NCI-H1694 (cell line): ENCODE data around the gene LRIT2.

Experiments used
- DNase-seq: peaks from one replicate; lab custom pipeline; 2025; lab: John Stamatoyannopoulos, UW

The LRIT2 gene

DNA sequence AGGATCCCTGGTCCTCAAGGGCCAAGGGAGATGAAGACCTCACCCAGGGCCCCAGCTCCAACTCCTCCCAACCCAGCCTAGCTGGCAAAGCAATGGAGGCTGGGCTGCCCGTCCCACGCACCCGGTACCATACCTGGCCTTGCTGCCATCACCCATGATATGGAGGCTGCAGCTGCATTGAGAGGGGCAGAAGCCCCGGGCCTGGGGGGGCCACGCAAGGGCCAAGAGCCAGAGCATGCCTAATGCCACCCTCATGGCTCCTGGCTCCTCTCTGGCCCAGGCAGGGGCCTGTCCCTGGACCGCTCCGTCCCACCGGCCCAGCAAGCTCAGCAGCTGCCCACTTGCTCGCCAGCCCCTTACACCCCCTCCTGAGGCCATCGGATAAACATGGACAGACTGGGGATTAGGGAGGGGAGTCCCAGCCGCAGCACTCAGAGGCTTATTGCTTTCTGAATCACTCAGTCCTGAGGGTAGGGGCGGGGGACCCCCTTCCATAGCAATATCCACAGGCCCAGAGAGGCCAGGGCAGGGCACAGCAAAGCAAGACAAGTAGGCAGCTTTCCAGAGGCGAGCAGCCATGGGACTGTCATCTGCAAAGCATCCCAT, 15.9 kb upstream of the LRIT2 start, which contains the start of gene LRIT1:
Gene LRIT1, minus strand, starts transcription at position 362 of the 606 bp plus-strand sequence. Its CDS starts 107 bp downstream, at position 255.
- no peak for DNase-seq

DNA sequence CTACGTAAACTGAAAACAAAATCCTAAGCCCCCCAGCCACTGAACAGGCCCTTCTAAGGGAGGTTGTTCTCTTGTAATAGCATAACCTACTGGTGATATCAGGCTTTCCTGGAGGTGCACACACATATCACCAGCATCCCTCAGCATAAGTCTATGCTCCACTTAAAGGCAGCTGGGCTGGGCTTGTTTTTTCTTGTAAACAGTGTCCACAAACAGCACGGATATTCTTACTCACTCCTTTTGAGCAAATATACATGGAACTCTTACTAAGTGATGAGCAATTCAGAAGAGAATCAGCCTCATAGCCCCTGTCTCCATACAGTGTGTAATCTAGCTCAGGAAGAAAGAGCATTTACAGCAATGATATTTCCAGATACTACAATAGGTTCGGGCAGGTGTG, 13.6 kb upstream of the LRIT2 start:
- DNase-seq, result no peak

DNA sequence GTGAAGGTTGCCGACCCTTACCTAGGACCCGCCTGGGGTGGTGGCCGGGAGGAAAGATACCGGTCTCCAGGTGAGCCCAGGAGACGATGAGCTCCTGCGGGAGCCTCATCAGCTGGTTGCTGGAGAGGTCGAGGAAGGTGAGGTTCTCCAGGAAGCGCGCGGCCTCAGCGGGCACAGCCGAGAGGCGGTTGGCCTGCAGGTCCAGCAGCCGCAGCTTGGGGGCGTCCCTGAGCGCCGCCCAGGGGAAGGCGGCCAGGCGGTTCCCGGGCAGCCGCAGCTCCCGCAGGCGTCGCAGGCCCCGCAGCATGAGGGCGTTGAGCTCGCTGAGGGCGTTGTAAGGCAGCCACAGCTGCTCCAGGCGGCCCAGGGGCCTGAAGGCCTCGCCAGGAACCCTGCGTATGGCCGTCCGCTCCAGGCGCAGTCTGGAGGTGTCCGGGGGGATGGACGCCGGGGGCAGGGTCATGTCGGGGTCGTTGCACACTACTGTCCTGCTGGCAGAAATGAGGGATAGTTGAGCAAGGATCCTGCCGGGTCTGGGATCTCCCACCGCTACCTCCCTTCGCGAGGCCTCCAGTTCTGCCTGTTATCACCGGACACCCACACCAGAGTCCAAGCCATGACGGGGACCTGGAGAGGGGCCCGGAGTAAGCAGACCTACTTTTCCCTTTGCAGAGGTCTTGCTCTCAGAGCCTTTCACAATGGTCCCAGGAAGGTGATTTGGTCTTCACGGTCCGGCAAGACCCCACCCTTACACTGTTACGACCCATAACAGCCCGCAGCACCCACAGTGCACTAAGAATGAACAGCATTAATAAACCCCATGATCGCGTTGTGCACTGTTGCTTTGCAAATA, 12.1 kb upstream of the LRIT2 start:
- no peak for DNase-seq

DNA sequence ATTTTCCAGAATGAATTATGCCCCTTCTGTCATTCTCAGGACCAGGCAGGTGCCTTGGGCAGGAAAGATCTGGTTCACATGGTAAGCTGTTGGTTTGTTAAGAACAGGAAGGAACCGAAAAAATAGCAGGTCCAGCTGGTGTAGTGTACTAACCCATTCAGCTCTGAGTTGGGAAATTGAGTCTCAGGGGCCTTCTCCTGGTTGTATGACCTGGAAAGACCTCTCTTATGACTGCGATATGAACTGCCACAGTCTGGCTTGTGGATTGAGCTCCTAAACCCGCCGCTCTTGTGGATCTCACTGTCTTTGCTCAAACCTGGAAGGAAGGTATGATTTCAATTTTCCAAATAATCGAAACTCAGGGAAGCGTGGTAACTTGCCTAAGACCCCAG, 11.5 kb upstream of the LRIT2 start:
- DNase-seq, result no peak

DNA sequence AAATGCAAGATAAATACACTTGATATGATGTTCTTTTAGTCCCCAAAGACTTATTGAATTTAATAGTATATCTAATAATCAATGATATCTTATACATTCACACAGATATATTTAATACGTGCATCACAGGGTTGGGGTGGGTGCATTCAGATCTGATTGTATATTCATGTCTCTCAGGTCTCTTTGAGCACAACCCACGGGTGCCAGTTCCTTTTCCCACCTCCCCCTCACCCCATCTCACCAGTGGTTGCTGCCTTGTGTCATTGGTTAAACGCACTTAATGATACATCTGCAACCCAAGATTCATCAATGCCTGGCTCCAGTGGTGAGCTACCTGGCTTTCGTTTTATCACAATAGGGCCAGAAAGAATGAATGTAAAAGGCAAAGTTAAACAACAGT, 9.8 kb upstream of the LRIT2 start:
- no peak for DNase-seq

DNA sequence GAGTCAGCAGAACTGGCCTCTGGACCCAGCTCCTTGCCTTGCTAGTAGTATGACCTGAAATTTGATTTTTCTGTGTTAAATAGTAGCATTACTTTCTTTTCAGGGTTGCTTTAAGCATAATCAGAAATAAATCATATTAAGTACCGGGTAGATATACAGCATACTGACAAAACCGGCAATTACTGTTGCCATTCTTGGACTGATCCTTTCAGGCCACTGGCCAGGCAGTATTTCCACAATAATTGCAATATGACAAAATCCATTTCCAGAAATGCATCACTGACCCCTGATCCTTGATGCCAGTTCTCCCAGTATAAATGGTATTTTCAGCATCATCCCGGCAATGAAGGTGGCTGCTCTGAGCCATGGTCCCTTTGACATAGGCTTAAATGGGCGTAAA, 9.1 kb upstream of the LRIT2 start:
- no peak for DNase-seq

DNA sequence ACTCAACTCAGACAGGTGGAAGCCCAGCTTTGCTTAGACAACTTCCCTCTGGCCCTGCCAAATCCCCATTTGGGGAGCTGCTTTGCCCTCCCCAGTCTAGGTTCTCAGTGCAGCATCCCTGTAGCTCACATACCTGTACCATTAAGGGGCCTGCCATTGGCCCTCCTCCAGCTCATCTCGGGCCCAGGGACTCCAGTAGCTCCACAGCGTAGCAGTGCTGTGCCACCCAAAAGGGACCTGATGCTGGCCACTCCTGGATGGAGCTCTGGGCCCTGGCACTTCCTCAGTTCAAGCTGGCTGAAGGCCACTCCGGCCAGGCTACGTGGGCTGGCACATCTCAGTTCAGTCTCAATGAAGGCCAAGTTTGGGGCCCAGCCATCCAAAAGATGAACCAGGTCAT, 8.6 kb upstream of the LRIT2 start:
- DNase-seq, result no peak

DNA sequence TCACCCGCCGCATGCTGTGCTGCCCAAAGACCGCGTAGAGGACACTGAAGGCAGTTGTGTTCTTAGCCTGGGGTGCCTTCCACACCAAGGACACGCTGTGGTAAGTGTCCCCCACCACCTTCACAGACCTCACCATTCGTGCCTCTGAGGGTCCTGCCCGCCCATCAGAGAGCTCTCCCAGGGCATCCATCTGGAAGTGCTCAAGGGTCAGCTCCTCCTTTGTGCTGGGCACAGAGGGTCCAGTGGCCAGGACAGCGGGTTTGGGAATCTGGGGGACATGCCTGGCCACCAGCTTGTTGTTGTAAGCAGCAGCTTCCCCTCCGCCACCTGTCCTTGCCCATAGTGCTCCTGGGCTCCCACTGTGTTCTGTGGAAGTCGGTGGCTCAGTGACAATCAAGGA, 7.0 kb upstream of the LRIT2 start:
- DNase-seq, result no peak

DNA sequence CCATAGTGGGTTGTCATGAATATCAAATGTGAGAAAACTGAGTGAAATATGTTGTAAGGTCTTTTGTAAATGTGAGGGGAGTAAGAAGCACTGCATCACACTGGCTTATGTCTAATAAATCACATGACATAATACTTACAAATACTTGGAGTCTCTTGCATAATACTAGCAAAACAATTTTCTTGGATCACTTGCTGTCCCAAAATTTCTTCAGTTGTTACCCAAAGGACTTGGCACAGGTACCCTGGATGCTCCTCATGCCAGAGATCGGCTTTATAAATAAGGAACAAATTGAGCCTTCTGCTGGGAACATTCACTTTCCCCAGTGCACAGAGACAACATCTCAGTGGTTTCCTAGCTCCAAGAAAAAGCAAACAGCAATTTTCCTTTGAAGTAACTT, 5.0 kb upstream of the LRIT2 start:
- no peak for DNase-seq

DNA sequence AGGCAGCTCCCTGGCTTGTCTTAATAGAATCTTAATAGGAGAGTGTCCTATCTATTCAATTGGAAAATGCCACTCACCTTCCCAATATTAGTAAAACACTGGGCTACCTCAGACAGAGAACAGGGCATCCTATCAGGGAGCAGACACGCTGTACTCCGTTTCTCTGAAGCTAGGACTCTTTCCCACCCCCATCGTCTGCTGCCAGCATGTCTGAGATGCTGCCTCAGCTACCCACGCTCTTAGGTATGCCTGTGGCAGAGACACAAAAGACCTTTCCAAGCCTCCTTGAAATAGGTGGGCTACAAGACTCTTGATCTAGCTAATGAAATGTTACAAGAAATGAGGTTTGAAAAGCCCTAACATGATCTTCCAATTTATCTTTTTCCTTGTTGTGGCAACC, 2.5 kb upstream of the LRIT2 start:
- DNase-seq, result no peak

DNA sequence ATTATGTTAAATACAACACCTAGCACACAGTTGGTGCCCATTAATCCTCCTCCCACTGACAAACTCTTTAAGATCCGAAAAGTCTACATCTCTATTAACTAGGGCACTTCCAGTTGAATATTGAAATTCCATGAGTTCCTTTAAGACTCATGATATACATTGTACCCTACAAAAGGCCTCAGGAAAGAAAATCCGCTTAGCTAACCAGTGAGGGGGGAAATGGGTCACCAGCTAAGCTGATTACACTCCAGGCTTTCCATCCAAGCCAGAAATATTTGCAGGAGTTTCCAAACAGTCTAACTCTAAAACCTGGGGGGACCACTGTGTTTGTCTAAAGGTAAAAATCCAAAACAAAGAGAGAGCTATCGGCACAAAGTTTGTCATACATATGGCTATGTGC, 1.3 kb upstream of the LRIT2 start:
- DNase-seq, result no peak

DNA sequence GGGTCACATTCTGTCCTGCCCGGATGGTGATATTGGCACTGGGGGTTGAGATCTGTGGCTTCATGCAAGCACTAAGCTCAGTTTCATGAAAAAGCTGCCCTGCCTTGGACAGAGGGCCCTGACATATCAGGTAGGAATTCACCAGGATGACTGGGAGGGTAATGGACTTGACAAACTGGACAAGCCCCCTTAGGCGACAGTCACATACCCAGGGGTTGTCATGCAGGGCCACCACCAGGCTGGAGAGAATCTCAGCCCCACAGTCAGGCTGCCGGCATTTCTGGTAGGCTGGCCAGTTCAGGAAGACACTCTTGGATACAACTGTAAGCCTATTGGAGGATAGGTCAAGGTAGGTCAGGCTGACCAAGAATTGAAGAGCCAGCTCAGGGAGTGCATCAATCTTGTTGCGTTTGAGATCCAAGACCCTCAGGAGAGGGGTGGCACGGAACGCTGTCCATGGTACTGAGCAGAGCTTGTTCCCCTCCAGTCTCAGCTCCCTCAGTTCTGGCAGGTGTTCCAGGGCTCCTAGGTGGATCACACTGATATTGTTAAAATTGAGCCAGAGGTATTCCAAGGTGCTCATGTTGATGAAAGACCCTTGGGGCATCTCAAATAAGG, 824 bp downstream of the LRIT2 start:
- no peak for DNase-seq

DNA sequence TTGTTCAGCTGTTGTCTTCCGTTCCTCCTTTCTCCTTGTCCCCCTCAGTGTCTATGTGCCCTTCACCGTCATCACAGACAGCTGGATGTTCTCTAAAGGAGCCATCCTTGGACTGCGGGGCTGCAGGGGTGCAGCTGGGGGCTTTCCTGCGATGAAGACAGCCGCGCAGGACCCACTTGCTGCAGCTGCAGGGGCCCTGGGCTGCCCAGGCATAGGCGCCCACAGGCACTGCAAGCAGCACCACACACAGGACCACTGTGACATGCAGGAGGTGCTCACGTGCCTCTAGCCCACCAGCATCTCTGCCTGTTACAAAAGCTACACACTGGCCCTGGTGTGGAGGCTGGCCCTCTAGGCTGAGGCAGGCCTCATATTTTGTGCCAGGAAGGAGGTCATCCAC, 3.4 kb downstream of the LRIT2 start:
- DNase-seq, result no peak

DNA sequence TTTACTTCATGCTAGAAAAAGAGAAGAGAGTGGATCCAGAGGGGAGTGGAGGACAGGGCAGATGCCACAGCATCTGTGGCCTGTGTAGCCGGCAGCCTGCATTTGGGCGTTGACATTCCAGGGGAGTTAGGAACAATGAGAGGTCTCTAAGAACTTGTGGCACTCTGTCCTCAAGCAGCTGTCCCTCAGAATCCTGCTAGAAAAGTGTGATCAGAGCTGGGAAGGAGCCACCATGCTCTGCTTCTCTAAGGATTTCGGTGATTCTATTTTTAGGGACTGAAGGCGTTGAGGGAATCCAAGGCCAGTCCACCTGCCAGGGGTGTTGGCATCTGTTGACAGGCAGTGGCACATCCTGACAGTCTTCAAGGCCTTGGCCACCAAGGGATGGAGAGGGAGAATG, 7.6 kb downstream of the LRIT2 start:
- DNase-seq, result no peak

DNA sequence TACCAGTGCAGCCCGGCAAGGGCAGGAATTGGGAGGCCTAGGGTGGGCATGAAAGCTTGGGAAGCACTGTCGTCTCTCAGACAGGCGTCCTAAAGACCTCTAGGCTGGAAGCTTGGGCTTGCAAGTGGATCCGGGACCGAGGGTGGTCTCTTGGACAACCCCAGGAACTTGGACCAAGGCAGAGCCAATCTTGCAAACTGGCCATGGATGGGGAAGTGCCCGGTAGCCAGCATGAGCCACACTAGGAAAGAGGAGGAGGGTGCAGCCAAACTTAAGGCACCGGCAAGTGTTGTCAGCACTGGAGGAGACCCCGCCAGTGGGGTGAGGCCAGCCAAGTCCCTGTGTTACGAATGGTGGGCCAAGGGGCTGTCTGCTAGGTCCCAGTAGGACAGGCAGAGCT, 8.5 kb downstream of the LRIT2 start:
- no peak for DNase-seq

DNA sequence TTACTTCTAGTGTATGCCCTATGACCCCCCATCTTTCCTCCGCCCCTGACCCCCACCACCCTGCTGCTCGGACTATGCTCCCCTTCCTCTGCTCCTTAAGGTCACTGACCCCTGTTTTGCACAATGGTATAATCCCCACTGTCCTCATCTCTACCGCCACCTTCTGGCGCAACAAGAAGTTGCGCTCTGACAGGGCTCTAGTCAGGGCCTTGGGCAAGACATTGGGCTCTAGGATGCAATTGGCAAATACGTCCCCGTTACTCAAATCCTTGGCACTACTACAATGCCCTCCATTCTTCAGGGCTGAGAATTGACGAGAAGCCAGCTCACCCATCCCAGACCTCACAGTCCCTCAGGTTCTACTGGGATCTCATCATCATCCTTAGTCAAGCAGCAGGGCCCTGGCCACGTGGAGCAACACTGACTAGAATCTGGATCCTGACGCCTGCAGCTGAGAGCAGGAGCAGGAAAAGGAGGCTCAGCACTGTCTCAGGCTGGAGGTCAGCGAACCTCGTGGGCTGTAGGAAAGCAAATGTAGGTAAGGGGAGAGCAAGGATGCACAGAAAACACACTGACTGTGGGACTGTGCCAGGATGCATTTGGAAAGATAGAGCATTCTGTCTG, 10.6 kb downstream of the LRIT2 start:
- DNase-seq, result peak; percentile 4

DNA sequence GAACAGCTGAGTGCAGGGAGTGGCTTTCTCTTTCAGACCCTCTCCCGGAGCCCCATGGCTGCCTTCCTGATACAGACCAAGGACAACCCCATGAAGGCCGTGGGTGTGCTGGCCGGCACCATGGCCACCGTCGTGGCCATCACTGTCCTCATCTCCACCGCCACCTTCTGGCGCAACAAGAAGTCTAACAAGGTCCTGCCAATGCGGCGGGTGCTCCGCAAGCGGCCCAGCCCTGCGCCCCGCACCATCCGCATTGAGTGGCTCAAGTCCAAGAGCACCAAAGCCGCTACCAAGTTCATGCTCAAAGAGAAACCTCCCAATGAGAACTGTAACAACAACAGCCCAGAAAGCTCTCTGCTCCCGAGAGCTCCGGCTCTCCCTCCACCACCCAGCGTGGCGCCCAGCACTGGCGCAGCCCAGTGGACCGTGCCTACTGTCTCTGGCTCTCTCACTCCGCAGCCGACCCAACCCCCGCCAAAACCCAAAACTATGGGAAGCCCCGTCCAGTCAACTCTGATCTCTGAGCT, 11.2 kb downstream of the LRIT2 start:
- no peak for DNase-seq

DNA sequence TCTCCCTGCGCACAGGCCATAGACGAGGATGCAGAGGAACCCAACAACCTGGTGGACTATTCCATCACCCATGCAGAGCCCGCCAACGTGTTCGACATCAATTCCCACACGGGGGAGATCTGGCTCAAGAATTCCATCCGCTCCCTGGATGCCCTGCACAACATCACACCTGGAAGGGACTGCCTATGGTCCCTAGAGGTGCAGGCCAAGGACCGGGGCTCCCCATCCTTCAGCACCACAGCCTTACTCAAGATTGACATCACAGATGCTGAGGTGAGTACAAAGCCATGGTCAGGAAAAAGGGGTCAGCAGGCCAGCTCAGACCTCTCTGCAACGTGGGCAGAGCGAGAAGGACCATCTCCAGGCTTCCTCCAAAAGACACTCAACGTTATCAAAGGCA, 12.3 kb downstream of the LRIT2 start:
- DNase-seq, result no peak

DNA sequence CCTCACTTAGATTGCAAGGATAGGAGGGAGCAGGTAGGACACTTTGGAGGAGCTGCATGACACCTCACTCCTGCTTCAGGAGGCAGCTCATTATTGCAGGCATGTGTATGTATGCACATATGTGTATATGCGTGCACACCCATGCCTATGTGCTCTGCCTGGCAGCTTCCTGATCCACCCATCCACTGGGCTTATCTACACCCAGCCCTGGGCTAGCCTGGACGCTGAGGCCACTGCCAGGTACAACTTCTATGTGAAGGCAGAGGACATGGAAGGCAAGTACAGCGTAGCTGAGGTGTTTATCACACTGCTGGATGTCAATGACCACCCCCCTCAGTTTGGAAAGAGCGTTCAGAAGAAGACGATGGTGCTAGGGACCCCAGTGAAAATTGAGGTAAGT, 13.3 kb downstream of the LRIT2 start:
- DNase-seq, result no peak

DNA sequence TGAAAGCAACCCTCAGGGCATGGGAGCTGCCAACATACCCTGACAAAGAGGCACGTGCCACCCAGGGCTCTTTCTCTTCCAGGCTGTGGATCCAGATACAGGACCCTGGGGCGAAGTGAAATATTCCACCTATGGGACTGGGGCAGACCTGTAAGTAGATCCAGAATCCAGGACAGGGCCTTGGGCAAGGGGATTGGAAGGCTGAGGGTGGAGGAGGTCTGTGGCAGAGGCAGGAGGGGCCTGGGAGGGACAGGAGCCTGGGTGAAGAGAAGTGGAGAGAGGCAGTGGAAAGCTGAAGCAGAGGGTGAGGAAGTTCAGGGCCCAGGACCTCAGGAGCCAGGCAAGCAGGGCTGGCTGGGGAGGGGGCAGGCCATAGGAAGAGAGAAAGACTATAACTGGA, 13.8 kb downstream of the LRIT2 start:
- no peak for DNase-seq

DNA sequence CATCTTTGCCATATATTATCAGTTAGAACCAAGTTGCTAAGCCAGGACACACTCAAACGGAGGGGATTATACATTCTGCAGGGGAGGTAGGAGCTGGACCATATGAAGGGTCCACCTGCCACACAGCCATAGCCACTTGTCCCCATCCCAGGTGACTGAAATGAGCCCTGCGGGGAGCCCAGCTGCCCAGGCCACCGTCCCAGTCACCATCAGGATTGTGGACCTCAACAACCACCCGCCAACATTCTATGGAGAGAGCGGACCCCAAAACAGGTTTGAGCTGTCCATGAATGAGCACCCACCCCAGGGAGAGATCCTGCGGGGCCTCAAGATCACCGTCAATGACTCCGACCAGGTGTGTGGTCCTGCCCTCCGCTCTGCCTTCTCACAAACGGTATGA, 17.3 kb downstream of the LRIT2 start:
- DNase-seq, result no peak

DNA sequence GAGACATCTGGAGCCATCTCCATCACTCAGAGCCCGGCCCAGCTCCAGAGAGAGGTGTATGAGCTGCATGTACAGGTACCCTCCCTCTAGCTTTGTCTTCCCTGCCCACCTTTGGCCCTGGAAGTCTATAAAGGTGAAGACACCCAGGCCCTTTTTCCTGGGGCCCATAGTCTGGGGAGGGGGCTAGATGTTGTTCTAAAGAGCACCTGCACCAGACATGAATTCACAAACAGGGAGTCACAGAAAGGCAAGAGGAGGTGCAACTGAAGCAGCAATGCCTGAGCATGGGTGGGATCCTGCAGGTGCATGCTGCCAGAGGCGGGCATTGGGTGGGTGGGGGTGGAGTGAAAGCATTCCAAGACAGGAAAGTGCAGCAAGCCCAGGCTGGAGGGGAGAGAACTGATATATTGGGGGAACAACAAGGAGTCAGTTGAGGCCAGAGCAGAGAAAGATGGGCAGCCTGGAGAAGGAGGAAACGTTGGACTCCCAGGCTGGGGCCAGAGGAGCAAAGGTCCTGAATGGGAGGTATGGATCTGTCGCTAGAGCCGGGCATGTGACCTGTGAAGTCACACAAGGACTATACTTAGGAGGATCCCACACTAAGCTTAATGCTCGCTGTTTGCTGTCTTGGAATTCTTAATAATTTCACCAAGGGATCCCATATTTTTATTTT, 19.4 kb downstream of the LRIT2 start:
- no peak for DNase-seq
